ENCODE measurements around the gene USP32. TPM values are rescaled to one million over a fixed set of nuclear protein-coding genes. Genes with fewer than 3 reads are reported as not detected.

USP32 gene
- total and polyA plus RNA-seq, 10 of the 15 experiments (the other 5 are each of a cell fraction or from before 2014, with no cell fraction given), result 7.8 to 37.3 (median 25.5) TPM

DNA sequence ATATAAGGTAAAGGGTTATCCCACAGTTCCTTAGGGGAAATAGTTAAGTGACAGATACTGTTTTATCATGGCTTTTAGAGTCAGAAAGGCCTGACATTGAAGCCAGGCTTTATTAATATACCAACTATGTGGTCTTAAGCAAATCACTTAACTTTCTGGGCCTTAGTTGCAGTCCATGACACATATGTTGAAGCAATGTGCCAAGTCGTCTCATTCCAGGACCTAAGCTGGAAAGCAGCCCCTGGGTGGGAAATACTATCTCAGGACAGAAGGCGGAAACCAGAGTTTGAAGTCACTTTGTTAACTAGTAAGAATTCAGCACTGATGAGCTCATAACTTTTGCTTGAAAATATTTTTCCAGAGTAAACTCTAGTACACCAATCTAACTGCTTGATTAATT is 80.0 kb downstream of the USP32 start:
- no peak for FAIRE-seq
- intact Hi-C loops (cut with micrococcal nuclease; ENCODE audit: unreplicated experiment), result no loop called here
- peaks cover 4% of the 10 kb centered on the region for H3K79me2 ChIP-seq (ENCODE audit: control insufficient read depth, insufficient read depth, low read length)
- 100% methylated on average over 2 of the region's 2 CpGs for WGBS (ENCODE audit: insufficient coverage, insufficient replicate concordance, low lambda C conversion rate, missing lambda C conversion rate)
- ChIA-PET SMC1A (ENCODE audit: uncharacterized antibody, unreplicated experiment) (interaction anchor here (1.0 to 1.7 kb wide), 3 partner anchors 9 to 80 kb away, joined by 3 to 5 read pairs (median 4); no protein-coding TSS in a partner anchor), POLR2A (interaction anchor here (0.5 to 0.6 kb wide), 2 partner anchors 27 to 90 kb away, joined by 3 to 4 read pairs; no protein-coding TSS in a partner anchor), CTCF (interaction anchor here (0.8 to 1.6 kb wide), 2 partner anchors 8 to 80 kb away, joined by 3 read pairs; no protein-coding TSS in a partner anchor), RAD21 (ENCODE audit: unreplicated experiment) (no interaction called here)
- no peaks in the 10 kb centered on the region for H4K20me1 ChIP-seq (ENCODE audit: control insufficient read depth, insufficient read depth)
- H3K4me1 ChIP-seq (ENCODE audit: control insufficient read depth, insufficient read depth, low read length), result peaks cover 11% of the 10 kb centered on the region; the same call in 1 of the 2 replicates
- BruUV-seq (replicated peaks), result no TSS peak
- H3K9me3 ChIP-seq (replicated peaks; ENCODE audit: control insufficient read depth, insufficient read depth, low read length), result peaks cover 2% of the 10 kb centered on the region; the same call in 2 of the 3 replicates
- no peak overlapping the region for H3K4me3 ChIP-seq
- H3K9ac ChIP-seq (ENCODE audit: control insufficient read depth, insufficient read depth, low read length), result no peak overlapping the region
- no peaks in the 10 kb centered on the region for H3K27me3 ChIP-seq (replicated peaks in 1 of 2; ENCODE audit: control insufficient read depth in 2 of 2, insufficient read depth in 2 of 2, low read length in 1 of 2)
- TF ChIP-seq SMAD1 (IDR thresholded peaks at IDR 0.05; ENCODE audit: low read depth, partially characterized antibody) (no peak), NFXL1 (IDR thresholded peaks at IDR 0.05; ENCODE audit: borderline replicate concordance) (peak; percentile 26; the same call in 1 of the 2 replicates), POLR2AphosphoS5 (IDR thresholded peaks at IDR 0.05; ENCODE audit: low read length) (no peak), ZNF274 (IDR thresholded peaks at IDR 0.05; ENCODE audit: insufficient read depth, insufficient read length) (no peak)
- ATAC-seq, result no peak
- DNase-seq (ENCODE audit: low read depth, low spot score), result no peak
- no peak overlapping the region for H3K4me2 ChIP-seq (ENCODE audit: control insufficient read depth, insufficient read depth)
- H3K27ac ChIP-seq (ENCODE audit: control insufficient read depth, insufficient read depth), result no peak overlapping the region
- no peak overlapping the region for H2AFZ ChIP-seq (ENCODE audit: control insufficient read depth, low read depth, low read length)
- in situ Hi-C loops (cut with MboI), result no loop called here
- H3K36me3 ChIP-seq (ENCODE audit: control insufficient read depth in 2 of 2, insufficient read depth in 2 of 2, low read length in 1 of 2), result peaks cover 0 to 1% of the 10 kb centered on the region in 2 experiments; a peak in 2 of 4 replicates

DNA sequence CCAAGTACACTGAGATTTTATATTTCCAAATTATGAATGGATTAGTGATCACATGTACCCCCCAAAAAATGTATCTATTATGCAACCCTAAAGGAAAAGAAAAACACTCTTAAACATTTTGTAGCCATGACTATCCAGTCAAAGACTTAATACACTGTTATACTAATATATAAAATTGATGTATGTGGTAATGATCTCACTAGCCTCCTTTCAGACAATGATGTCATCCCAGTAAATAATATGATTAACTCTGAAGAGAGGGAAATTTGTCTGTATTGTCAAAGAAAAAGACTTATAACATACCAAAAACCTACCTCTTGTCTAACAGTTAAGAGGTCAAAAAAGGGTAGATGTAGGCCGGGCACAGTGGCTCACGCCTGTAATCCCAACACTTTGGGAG is 80.7 kb downstream of the USP32 start:
- BruUV-seq (replicated peaks), result no TSS peak
- H3K79me2 ChIP-seq (ENCODE audit: control insufficient read depth, insufficient read depth, low read length), result peaks cover 4% of the 10 kb centered on the region
- intact Hi-C loops (cut with micrococcal nuclease; ENCODE audit: unreplicated experiment), result no loop called here

More for the DNA sequence above, 80.7 kb downstream of the USP32 start:
- Histone ChIP-seq H3K36me3 (ENCODE audit: control insufficient read depth in 2 of 2, insufficient read depth in 2 of 2, low read length in 1 of 2) (peaks cover 0 to 1% of the 10 kb centered on the region in 2 experiments; a peak in 2 of 4 replicates), H2AFZ (ENCODE audit: control insufficient read depth, low read depth, low read length) (no peak overlapping the region), H4K20me1 (ENCODE audit: control insufficient read depth, insufficient read depth) (no peaks in the 10 kb centered on the region), H3K9ac (ENCODE audit: control insufficient read depth, insufficient read depth, low read length) (no peak overlapping the region), H3K27ac (ENCODE audit: control insufficient read depth, insufficient read depth) (no peak overlapping the region), H3K27me3 (replicated peaks in 1 of 2; ENCODE audit: control insufficient read depth in 2 of 2, insufficient read depth in 2 of 2, low read length in 1 of 2) (no peaks in the 10 kb centered on the region), H3K9me3 (replicated peaks; ENCODE audit: control insufficient read depth, insufficient read depth, low read length) (peaks cover 2% of the 10 kb centered on the region; the same call in 2 of the 3 replicates), H3K4me3 (no peak overlapping the region), H3K4me2 (ENCODE audit: control insufficient read depth, insufficient read depth) (no peak overlapping the region), H3K4me1 (ENCODE audit: control insufficient read depth, insufficient read depth, low read length) (peaks cover 11% of the 10 kb centered on the region; the same call in 1 of the 2 replicates)
- TF ChIP-seq BACH1 (IDR thresholded peaks at IDR 0.05; ENCODE audit: borderline replicate concordance) (no peak), ATF7 (IDR thresholded peaks at IDR 0.05; ENCODE audit: low read depth) (peak; percentile 50)
- SMC1A ChIA-PET (ENCODE audit: uncharacterized antibody, unreplicated experiment), result interaction anchor here (1.0 to 1.7 kb wide), 2 partner anchors 10 to 80 kb away, joined by 3 to 5 read pairs; no protein-coding TSS in a partner anchor
- CTCF ChIA-PET, result no interaction called here
- no peak for FAIRE-seq
- 96% methylated on average over 2 of the region's 2 CpGs for WGBS (ENCODE audit: insufficient coverage, insufficient replicate concordance, low lambda C conversion rate, missing lambda C conversion rate)
- ATAC-seq, result no peak
- POLR2A ChIA-PET, result no interaction called here
- in situ Hi-C loops (cut with MboI), result no loop called here
- RAD21 ChIA-PET (ENCODE audit: unreplicated experiment), result no interaction called here
- no peak for DNase-seq (ENCODE audit: low read depth, low spot score)

Data from GM12878 (cell line).